PFSK-1 (cell line): ENCODE data around the gene EVX2.

ENCODE experiments used
- FOXP2 ChIP-seq: optimal IDR thresholded peaks from 2 replicates; pipeline ENCODE3; 2011; ENCODE audit warnings: borderline replicate concordance, control low read depth, inconsistent platforms; ENCODE audit not compliant: insufficient read depth; ENCODE audit errors: extremely low read length, extremely low read depth
- POLR2AphosphoS5 ChIP-seq: IDR thresholded peaks from 2 replicates; pipeline ENCODE4 v1.6.1; 2012; ENCODE audit warnings: low read depth, mild to moderate bottlenecking, control low read depth, low read length, moderate library complexity
- REST ChIP-seq, 2 experiments: IDR thresholded peaks; 2 replicates each; pipeline versions ENCODE4 v1.6.1 to v1.8.0; 2011 to 2012; ENCODE audit warnings: low read depth in 2 of 2, low read length in 2 of 2, control low read depth in 1 of 2, inconsistent platforms in 1 of 2, mild to moderate bottlenecking in 1 of 2, moderate library complexity in 1 of 2; ENCODE audit not compliant: insufficient read depth in 1 of 2
- SIN3A ChIP-seq: IDR thresholded peaks from 2 replicates; pipeline ENCODE4 v1.6.1; 2012; ENCODE audit warnings: mild to moderate bottlenecking, low read length, moderate library complexity, borderline replicate concordance; ENCODE audit not compliant: insufficient read depth
- TAF1 ChIP-seq: IDR thresholded peaks from 2 replicates; pipeline ENCODE4 v1.6.1; 2012; ENCODE audit warnings: low read length, control low read depth, borderline replicate concordance; ENCODE audit not compliant: insufficient read depth

The EVX2 gene

GRCh38 chr2:176085861-176086771 is 2.4 kb upstream of the EVX2 start:
- TF ChIP-seq FOXP2 (no peak), TAF1 (no peak), SIN3A (no peak)

DNA sequence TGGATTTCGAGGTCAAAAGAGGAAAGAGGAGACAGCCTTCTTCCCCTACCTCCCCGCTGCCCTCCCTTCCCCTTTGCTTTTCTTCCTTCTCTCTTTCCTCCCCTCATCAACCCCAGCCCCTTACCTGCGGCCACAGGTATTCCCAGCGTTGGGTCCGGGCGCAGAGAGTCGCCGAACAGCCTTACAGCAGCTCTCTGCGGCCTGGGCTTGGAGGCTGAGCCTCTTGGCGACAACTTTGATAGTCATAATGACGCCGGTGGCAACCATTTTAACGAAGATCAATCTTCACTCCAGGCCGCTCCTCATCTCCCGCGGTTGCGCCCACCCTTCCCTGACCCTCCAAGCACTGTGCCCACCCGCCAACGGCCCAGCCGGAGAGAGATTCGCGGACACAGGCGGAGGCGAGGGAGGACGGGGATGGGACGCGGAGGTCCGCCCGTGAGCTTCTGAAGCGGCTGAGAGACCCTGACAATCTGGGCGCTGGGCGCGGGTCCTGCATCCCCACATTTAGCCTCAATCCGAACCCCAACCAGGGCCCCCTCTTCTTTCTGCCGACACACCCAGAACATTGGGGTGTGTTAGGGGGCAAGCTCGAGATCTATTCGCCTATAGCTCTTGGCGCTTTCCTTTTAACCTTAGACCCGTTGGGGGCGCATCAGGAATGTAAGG is 1.5 kb upstream of the EVX2 start:
- no peak for TF ChIP-seq SIN3A
- TF ChIP-seq FOXP2, result no peak
- TF ChIP-seq TAF1, result no peak

DNA sequence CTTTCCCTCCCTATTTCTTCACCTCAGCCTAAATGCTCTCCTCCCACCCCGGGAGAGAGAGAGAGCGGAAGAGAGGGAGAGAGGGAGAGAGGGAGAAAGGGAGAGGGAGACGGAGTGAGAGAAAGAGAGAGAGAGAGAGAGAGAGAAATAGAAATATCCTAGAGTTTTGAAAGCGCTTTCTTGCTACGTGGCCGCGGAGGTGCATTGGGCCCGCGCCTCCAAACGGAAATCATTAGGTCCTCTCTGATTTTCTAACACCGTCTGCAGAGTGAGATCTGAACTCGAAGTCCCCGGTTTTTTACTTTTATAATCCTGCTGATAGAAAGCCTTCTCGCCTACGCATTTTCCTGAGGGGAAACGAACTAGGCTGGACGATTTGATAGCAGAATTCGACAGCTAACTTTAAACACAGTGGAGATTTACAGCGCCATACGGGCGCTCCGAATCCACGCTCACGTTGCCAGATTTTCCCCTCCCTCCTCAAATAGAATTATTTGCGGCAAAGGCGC is 903 bp upstream of the EVX2 start:
- no peak for TF ChIP-seq TAF1
- TF ChIP-seq FOXP2, result no peak
- TF ChIP-seq POLR2AphosphoS5, result no peak
- TF ChIP-seq SIN3A, result no peak
- no peak for TF ChIP-seq REST (IDR thresholded peaks at IDR 0.05; ENCODE audit: insufficient read depth in 1 of 2, low read depth in 2 of 2, low read length in 2 of 2)

DNA sequence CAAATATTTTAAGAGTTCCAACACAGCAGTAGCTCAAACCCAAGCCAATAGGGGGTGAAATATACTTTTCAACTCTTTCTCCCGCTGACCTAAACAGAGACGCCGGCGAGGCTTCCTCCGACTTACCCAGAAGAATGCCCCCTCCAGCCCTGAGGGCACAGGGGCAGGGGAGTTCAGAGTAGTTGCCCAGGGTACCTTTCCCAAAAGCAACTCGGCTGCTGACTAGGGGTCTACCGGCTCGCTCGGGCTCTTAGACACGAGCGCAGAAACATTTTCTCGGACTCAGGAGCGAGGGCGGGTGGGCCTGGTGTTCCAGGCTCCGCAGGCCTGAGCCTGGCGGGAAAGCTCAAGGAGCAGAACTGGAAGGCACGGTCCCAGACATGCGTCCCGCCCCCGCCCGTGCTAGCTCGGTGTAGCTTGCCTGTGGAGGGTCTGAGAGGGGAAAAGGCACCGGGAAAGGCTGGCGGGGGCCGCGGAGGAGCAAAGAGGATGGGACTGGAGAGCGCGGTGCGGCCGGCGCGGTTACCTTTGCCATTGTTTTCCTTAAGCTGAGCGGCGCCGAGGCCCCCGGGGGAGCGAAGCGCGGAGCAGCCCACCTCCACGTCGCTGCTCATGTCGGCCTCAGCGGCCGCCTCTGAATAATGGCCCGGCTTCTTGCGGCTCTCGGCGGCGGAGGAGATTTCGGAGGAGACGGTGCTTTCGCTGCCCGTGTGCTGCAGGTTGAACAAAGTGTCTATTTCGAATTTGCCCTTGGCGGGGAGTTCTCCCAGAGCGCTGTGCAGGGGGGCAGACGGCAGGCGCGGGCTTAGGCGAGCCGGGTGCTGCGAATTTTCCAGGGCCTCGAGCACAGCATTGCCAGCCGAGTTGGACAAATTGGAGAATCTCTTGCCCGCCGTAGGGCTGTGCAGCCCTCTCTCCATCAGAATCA is 674 bp downstream of the EVX2 start:
- TF ChIP-seq FOXP2 (no peak), TAF1 (no peak), REST (IDR thresholded peaks at IDR 0.05; ENCODE audit: insufficient read depth in 1 of 2, low read depth in 2 of 2, low read length in 2 of 2) (no peak), SIN3A (no peak), POLR2AphosphoS5 (no peak)

DNA sequence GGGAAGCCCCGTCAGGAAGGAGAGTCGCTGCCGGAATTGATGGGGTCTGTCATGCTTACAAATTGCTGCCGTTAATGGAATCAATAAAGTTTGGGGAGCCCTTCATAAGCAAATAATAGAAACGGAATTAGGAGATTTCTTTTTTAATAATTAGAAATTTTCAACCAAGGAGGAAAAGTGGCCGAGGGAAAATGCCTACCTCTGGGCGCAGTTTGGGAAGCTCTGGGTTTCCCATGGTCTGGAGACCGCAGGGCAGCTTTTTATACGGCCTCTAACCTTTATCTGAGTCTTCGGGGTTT is 1.3 kb downstream of the EVX2 start:
- no peak for TF ChIP-seq REST (IDR thresholded peaks at IDR 0.05; ENCODE audit: insufficient read depth in 1 of 2, low read depth in 2 of 2, low read length in 2 of 2)
- no peak for TF ChIP-seq SIN3A
- no peak for TF ChIP-seq TAF1
- no peak for TF ChIP-seq FOXP2
- TF ChIP-seq POLR2AphosphoS5, result no peak
